ELR (cell line): Measurements from ENCODE around the gene TNFSF8.

Experiments
- DNase-seq: peaks from one replicate; pipeline ENCODE4 v3.0.0-alpha.2; 2015; ENCODE audit warnings: low read depth

Gene TNFSF8

DNA sequence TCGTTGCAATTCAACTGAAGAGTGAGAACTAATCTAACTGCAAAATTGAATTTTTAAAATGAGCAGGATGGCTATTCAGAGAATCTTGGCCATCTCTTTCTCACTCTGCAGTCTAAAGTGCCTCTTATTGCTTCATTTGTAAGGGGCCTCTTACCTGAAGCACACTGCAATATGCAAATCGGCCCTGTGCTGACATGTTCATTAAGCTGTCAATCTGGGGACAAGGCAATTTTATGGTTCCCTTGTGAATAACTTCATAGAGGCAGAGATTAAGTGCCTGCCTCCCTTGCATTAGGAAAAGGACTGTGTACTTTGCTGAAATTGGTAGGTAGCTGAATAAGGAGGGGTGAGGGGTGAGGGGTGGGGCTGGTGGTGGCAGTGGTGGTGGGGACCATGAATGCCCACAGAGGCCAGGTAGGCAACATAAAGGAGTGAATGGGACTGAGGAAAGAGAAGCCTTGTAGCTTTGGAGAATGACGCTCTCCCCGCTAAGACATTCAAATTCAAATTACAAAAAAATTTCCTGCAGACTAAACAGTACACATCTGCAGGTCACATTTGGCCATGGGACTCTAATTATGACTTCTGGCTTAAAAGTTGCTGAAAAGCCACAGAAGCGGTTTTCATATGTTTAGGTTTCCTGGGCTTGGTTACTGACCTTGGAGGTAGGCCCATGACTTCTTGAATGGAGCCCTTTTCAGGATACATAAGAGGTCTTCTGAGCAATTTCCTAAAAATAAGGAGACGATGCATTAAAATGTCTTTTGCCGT is 25.0 kb downstream of the TNFSF8 start:
- DNase-seq = no peak

DNA sequence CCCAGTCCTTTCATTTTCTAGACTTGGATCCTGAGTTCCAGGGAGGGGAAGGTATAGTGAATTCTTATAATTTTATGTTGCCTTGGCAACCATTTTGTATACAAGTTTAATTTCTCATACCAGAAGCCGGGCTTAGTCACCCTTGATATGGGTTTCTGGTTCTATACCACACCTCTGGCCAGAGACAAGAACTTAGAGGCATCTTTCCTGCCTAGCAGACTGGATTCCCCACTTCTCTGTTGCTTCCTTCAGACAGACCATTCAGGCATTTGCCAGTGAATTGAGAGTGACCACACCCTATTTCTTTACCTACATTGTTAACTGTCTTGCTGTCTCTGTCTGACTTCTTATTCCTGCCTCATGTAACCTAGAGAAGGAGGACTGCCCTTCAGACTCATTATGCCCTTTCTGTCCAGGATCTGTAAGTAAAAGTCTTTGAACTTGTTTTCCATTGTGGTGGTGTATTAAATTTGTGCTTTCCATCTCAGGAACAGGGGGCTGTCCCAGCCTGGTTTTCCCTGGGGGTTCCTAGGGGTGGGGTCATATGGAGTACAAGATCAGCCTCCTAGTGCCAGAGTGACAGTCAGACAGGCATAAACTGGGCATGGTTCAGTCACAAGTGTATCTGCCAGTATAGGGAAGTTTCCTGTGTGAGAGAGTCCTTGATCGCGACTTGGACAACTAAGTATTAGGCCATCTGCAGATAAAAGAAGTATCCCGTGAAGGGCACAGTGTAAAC is 27.4 kb downstream of the TNFSF8 start:
- DNase-seq = peak; percentile 89

DNA sequence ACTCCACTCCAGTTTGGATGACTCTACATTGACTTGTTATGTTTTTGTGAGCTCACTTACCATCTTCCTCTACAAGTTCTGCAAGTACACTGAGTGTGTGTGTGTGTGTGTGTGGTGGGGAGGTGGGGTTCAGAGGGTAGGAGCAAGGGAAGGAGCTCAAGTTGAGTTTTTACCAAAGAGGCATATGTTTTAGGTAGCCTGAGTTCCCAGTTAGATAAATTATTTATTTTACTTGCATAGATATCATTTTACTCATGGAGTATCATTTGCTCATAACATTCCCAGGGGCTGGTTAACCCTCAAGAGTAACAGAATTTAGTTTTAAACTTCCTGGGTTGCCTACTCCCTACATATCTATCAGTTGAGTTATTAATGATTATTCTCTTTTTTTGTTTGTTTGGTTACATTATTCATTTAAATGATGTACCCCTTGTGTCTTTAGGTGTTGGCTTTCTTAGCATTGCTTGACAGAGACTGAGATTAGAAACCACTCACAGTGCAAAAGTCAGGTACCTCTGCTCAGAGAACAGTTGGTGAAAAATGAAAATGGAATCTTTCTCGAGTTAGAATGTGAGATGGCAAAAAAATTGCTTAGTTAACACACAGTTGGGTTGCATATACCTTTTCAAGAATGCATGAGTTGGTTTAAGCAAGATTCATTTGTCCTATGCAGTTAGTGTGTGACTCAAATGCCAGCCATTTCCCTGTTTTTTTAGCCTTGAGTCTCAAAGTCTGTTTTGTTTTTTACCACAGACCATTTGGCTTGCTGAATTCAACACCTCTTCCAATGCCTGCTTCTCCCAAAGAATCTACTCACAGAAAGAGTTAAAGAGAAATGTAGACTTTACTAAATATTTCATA is 29.2 kb downstream of the TNFSF8 start:
- DNase-seq = peak; percentile 84

DNA sequence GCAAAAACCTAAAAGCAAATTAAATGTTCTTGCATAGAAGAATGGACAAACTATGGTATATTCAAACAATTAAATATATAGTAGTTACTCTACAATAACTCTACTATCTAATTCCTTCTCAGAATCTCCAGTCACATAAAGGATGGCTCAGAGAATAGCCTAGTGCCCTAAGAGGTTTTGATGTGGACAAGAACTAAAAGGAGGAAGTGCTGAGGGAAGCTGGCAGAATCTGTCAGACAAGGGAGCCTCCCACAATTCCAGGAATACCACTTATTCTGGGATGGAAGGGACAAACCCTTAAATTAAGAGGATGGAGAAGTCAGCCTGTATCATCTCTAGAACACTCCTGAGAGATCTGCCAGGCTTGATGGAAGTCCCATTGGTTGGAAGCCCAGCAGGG is 30.4 kb downstream of the TNFSF8 start:
- no peak for DNase-seq

DNA sequence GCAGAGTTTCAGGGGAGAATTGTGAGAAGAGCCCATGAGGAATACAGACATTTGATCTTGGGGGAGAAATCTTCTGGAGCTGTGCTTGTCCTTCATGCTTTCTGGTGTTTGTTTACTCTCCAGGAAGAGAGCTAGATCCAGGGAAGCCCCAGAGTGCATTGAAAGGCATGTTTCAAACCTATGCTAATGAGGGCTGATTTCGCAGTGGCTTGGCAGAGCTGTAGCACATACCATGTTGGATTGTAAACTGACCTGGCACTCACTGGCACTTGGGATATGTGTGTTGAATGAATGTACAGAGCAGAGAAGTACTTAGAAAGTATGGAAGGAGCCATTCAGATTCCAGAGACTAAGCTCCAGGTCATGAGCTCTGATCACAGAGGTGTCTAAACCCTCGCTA is 30.9 kb downstream of the TNFSF8 start:
- DNase-seq = no peak

DNA sequence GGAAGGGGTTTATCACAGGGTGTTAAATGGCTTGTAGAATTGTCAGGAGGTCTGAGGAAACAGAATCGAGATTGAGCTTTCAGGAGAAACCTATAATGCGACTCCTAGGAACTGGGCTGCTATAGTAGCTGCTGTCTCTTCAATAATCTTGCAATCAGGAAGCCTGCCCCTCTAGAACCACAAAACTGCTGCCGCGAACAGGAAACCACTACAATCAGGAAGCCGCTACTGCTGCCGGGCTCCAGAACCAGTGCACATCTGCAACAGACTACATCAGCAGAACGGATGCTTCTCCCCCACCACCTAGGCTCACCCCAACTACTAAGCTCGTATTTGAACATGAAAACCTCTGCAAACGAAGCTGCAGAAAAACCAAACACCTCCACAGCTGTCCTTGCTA is 31.6 kb downstream of the TNFSF8 start:
- no peak for DNase-seq

DNA sequence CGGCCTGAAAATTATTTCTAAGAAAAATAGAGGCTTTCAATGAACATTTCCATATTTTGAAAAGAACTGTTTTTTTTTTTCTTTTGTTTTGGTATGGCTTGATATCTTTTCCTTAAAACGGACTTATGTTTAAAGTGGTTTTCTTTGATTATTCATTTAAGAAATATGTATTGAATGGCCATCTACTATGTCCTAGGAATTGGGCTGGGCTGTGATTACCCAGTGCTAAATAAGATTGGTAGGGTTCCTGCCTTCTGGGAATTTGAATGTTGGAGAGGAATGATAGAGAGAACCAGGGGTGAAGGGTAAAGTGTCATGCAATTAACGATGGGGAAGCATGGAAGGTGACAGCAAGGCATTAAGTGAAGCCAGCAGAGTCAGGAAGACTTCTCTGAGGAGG is 33.2 kb downstream of the TNFSF8 start:
- no peak for DNase-seq

DNA sequence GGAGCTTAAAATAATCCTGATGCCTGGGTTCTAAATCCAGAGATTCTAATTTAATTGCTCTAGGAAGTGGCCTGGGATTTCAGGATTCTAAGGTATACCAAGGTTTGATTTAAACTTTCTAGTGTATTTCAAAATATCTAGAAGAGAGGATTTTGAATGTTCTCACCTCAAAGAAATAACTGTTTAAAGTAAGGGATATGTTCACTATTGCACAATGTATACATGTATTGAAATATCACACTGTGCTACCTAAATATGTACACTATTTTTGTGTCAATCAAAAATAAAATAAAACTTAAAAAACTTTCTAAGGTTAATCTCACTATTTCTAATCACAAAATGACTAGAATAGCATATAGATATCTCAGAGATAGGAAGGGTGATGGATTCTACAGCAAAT is 34.0 kb downstream of the TNFSF8 start:
- no peak for DNase-seq

DNA sequence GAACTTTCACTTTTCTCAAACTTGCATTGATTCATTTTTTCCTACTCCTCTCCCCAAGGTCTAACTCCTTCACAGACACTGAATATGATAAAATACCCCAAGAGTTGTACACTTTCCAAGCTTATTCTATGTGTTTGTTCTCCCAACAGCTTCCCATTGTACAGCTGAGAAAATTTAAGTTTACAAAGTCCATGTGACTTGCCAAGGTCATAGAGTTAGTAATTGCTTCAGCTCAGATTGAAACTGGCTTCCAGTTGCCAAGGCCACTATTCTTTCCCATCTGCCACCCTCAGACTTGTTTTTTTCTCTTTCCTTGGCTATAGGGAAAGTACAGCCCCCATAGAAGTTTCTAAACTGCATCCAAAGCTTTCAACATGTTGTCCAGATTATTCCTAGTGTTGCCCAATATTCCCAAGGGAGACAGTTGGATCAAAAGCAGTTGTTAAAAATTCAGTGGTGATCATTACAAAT is 34.8 kb downstream of the TNFSF8 start:
- no peak for DNase-seq

DNA sequence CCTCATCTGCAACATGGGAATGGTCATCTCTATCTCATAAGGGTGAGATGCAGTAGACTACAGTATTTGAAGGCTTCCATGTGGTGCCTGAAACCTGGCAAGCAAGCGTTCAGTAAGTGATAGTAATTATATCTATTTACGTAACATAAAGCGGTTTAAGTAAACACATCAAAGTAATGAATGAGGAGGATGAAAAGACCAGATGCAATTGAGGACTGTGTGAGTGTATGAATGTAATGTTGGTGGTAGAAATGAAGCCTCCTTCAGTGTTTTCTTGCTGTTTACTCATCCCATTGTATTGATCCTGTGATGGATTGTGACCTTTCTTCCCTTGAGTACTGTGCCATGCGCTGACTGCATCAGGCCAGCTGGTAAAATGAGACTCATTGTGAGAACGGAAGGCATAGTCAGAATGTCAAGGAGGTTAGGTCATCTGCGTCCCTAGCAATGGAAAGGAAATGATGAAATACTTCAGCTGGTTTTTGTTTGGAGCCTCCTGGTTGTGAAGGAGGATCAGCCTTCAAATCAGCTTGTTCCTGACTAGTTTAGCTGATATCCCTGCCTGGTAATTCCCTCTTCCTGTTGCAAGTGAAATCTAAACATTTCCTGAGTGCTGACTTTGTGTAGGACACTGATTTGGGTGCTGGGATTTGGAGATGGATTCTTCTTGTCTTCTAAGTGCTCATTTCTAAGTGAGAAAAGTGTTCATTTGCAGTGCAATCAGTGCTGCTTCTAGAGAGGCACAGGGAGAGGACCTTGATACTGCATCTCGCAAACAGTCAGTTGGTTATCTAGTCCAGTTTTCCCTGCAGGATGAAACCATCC is 35.6 kb downstream of the TNFSF8 start:
- DNase-seq = peak; percentile 99

DNA sequence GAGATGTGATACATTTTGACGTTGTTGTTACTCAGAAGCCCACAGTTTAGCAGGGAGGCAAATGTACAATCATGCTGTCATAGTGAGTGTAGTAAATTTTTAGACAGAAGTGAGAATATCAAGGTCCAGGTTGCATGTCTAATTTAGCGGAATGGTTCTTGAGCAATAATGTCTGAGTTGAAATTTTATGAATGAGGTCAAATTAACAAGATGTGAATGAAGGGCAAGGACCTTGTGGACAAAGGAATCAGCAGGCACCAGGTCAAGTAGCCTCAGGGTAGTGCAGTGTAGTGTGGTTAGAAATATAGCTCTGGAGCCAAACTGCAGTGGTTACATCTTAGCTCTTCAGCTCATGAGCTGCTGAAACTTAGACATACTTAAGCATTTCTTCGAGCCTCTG is 36.2 kb downstream of the TNFSF8 start:
- DNase-seq = peak; percentile 75

DNA sequence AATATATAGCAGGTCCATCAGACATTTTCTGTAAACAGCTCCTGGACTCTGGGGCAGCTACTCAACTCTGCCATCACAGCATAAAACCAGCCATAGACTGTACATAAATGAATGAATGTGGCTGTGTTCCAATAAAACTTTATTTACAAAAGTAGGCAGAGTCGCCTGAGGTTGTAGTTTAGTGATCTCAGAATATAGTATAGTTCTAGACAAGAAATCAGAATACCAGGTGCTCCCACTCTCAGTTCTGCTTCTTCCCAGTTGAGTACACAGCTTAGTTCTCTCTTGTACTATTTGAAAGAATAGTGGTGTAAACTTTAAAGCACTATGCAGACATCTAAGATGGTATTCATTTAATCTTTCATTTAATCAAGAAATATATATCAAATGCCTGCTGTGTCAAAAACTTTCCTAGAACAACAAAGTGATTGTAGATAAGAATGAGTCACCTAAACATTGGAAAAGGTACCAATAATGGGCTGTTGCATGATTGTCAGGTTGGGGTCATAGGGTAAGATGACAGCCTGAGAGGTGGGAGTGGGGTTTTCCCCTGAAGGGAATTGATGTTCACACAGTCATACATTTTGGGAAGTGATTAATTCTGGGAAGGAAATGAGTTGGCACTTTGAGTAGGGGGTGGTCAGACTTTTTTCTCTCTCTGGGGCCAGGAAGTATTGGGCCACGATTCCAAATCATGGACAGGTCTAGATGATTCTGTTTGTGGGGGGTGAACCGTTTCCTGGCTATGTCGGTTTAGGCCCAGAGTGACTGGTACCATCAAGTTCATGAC is 37.0 kb downstream of the TNFSF8 start:
- peak; percentile 96 for DNase-seq

DNA sequence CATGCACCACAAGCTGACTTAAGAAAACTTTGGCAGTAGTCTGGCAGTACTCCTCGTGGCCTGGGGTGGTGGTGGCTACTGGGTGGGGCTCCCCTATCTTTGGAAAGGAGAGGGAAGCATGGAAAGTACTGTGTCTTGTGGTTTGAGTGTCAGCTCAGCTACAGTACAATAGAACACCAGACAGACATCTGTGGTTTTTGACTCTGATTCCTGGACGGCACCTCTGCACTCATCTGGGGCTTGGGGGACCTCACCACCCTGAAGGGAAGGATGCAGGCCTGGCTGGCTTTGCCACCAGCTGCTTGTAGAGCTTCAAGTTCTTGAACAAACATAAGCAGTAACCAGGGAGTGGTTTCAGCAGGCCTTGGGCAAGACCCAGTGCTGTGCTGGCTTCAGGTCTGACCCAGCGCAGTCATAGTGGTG is 40.6 kb downstream of the TNFSF8 start:
- no peak for DNase-seq

DNA sequence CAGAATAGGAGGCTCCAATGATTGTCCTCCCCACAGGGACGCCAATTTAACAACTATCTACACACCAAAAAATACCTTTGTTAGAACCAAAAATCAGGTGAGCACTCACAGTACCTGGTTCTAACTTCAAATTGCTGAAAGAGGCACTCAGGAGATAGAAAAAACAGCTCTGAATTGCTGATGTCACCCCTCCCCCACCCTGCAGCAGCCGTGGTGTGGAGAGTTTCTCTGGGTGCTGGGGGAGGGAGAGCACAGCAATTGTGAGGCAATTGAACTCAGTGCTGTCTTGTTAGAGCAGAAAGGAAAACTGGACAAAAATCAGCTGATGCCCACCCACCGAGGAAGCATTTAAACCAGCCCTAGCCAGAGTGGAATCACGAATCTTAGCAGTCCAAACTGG is 41.8 kb downstream of the TNFSF8 start:
- no peak for DNase-seq

DNA sequence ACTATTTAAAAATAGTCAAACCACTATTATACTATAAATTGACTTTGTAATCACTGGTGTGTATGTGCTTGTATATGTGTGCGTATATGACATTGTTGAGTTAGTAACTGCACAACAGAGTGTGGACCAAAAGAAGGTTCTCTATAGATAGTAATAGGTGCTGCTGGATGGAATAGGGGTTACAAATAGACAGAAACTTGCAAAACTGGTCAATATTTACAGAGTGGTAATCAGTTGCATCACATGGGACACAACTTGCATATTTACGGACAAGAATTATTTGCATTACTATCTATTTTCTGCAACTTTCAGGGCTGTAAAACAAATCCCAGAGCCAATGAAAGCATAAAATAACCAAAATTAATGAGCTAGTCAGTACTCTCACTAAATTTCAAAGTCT is 42.4 kb downstream of the TNFSF8 start:
- DNase-seq = no peak

DNA sequence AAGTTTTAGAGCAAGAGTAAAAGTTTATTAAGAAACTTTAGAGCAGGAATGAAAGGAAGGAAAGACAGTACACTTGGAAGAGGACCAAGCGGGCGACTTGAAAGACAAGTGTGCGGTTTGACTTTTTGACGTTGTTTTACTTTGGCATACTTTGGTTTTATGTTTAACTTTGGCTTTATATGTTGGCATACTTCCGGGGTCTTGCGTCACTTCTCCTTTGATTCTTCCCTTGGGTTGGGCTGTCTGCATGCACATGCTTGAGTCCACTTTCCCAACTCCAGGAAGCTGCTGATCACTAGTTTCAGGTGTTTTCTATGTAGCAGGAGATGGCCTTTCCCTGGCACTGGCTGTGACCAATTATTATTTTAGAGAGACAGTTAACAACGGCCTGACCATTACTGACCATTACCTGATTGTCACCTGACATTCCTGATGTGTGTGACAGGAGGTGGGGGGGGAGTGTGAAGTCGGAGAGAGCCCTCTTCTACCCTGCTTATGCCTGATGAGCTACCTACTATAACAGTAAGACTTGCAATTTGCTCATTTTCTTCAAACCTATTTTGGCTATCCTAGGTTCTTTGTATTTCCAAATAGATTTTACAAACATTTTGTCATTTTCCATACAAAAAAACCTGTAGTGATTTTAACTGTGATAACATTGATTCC is 45.5 kb downstream of the TNFSF8 start:
- DNase-seq = no peak

DNA sequence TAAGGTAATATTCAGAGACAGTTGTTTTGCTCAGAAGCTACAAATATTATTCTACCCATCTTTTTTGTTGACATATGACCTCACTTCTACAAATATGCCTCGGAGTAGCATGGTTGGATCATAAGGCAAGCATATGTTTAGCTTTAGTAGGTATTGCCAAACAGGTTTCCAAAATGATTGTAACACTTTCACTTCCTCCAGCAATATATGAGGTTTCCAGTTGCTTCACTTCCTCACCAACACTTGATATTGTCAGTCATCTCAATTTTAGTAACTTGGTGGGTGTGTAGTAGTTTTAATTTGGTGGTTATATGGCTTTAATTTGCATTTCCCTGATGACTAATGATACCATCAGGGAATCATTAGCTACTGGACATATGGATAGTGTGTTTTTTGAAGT is 46.7 kb downstream of the TNFSF8 start:
- peak; percentile 41 for DNase-seq

DNA sequence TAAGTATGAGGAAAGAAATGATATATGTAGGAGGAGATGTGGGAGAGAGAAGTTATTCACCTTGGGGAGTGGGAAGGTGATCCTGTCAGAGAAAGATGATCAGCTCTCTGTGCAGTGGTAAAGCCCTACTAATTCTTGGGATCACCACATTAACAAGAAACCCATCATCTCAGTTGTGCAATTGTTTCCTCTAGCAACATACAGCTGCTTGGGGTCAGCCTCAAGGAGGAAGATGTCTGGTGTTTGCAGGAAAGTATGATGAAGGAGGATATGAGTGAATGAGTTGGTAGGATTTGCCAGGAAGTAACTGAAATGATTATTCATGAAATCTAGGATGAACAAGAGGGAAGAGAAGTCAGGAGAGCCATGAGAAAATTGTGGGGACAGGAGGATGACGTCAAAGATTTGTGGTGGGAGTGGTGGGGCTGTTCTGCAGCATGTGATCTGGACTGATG is 50.1 kb downstream of the TNFSF8 start:
- DNase-seq = peak; percentile 34

DNA sequence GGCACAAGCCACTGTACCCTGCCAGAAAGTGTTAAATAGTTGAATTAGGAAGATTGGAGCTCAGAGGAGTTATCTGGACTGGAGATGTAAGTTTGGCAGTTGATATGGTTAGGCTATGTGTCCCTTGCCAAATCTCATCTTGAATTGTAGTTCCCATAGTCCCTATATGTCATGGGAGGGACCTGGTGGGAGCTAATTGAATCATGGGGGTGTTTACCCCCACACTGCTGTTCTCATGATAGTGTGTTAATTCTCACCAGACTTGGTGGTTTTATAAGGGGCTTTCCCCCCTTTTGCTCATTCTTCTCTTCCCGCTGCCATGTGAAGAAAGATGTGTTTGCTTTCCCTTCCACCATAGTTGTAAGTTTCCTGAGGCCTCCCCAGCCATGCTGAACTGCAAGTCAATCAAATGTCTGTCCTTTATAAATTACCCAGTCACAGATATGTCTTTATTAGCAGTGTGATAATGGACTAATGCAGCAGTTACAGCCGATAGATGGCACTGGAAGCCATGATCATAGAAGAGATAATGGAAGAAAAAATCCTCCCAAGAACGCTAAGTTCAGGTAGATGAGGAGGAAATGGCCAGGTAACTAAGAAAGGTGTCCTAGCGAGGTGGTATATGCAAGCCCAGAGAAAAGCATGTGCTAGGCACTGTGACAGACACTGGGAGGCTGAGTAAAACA is 51.4 kb downstream of the TNFSF8 start:
- no peak for DNase-seq

DNA sequence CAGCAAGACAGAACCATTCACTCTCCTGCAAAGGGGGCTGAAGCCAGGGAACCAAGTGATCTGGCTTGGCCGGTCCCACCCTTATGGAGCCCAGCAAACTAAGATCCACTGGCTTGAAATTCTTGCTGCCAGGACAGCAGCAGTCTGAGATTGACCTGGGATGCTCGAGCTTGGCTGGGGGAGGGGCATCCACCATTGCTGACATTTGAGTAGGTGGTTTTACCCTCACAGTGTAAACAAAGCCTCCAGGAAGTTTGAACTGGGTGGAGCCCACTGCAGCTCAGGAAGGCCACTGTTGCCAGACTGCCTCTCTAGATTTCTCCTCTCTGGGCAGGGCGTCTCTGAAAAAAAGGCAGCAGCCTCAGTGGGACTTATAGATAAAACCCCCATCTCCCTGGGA is 60.5 kb downstream of the TNFSF8 start:
- no peak for DNase-seq
